ENCODE data around the gene DENND5A.

Gene DENND5A

DNA sequence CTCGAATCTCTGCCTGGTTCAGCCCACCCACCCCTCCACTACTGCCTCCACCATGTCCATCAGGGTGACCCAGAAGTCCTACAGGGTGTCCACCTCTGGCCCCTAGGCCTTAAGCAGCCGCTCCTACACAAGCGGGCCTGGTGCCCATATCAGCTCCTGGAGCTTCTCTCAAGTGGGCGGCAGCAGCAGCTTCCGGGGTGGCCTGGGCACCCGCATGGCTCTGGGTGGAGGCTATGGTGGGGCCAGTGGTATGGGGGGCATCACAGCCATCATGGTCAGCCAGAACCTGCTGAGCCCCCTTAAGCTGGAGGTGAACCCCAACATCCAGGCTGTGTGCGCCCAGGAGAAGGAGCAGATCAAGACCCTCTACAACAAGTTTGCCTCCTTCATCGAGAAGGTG lies 170.7 kb downstream of the DENND5A start:
- DNase-seq = no peak

DNA sequence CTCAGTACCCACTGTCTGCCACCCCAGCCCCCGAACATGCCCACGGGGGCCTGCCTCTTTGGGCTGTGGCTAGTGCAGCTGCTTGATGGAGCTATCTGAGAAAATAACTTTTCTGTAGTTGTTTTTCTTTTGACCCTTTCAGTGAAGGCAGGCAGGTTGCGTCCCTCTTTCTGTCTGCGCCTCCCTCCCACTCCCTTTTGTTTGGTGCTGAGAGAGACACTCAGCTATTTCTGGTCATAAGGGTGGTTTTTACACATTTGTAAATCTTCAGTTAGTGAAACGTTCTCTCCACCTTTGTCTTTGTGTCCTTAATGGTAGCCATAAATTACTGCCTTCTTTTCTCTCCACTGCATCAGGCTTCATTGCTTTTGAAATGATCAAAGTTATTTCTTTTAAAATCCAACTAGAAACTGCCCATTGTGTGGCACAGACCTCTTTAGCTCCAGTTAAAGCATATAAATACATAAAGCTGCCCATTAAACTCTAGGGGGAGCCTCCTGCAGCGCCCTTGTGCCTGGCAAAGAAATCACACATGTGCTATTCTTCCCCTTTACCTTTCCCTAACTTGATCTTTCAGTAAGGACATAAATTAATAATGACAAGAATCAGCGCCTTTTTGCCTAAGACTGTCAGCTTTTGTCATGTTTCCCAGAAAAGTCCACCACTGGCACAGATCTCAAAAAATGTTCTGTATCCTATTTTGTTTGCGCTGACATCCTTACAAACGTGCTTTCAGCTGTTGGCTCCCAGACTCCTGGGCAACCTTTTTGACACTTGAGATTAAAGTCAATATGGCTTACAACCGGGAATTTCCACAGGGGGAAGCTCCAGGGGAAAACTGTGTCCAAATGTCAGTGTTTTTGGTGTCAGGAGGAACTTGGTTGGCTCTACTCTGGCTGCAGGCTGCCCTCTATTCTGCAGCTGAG lies 172.0 kb downstream of the DENND5A start:
- DNase-seq = no peak

DNA sequence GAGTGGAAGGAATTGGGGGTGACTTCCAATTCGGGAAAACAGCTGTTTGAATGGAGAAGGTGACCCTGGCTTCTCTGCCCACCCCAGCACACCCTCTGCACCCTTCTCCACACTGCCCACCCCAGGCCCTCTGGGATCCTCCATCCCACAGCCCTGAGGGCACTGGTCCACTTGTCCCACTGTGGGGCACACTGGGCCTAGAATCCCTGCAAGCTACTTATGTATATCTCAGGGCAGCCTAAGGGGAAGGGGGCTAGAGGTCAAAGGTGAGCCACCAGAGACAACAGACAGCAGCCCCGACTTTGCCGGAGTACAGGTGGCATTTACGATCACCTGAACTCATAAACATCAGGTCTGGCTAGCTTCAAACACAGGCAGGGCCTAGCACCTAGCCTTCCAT lies 173.1 kb downstream of the DENND5A start:
- DNase-seq = no peak

DNA sequence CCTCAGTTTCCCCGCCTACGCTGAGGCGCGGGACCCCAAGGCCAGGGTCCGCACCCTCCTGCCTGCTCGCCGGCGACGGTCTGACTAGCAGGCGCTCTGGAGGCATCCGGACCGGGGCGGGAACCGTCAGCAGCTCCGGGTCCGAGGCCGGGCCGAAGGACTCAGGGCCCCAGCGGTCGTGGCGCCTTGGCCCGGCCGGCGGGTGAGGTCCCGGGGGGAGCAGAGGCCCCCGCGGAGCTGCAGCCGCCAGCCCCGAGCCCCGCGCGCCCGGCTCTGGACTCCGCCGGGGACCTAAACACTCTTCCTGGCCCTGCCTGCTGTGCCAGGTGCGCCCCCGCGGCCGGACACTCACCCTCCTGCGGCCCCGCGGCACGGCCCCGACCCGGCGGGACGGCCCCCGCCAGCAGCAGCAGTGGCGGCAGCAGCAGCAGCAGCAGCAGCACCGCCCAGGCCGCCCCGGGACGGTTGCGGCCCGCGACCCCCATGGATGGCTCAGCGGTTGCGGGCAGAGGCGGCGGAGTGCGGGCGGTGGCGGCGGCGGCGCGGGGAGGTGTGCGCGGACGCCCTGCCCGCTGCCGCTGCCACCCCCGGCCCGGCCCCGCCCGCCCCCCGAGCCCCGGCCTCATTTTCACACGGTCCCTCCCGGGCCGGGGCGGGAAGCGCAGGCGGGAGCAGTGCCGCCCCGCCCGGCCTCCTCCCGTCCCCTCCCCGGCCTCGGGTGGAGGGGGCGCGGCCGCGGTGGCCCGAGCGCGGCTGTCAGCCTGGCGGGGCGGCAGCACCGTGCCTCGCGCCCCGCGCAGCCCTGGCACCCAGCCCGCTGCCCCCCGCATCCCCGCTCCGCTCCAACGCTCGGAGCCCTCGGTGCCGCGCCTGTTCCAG lies 173.9 kb downstream of the DENND5A start, which contains the start of gene SCUBE2:
TSS of gene SCUBE2 (minus strand) at position 556 of the 879 bp plus-strand sequence. CDS start at position 485, 71 bp downstream.
- no peak for DNase-seq

DNA sequence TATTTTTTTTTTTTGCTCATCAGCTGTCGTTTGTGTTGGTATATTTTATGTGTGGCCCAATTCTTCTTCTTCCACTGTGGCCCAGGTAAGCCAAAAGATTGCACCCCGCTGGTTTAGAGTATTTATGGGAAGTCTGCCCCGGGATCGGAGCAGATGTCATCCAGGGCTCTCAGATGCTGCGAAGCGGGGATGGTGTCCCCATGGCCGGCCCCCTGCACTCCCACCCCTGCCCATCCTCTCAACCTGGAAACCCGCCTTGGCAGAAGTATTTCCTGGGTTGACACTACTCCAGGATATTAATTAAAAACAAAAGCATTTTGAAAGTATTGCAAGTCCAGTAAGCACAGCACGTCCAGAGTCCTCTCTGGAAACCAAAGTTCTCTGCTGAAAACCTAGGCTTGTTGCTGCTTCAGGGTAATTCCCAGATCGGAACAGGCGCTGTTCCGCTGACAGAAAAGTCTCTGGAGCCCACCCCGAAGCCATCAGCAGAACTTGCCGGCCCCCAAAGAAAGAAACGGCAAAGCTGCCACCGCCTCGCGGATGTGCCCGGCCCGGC lies 174.6 kb downstream of the DENND5A start:
- no peak for DNase-seq

DNA sequence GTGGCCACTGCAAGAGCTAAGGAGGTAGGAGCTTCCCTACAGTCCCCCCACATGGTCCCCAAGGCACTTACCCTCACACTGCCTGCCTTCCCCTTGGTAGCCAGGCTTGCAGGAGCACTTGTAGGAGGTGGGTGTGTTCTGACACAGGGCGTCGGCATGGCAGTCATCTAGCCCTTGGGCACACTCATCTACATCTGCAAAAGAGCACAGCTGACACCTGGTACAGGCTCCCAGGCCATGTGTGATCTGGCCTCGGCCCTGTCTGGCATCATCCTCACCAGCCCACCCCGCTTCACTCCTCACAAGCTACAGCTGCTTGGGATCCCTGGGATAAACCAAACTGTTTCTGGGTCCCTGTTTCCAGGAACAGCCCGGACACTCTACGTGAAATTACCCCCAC lies 175.5 kb downstream of the DENND5A start:
- no peak for DNase-seq

DNA sequence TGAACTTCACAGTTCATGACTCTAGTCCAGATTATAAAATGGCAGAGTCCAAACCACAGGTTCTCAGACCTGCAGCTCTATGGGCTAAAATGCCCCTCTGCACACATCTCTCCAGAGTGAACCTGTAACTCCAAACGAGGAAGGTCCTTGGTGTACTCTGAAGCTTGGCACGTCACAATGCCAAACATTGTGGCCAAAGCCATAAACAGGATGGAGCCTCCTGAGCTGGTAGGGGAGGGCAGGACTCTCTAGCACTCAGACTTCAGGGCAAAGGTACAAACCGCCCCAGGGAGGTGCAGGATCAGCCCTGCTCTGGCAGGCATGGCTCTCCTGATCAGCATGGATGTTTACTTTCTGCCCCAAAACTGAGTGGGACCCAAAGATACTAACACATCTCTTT lies 176.1 kb downstream of the DENND5A start:
- DNase-seq = no peak
